Measurements from ENCODE around the gene STMN3.
"Not testable (repeated sequence)": the region's sequence is repeated elsewhere in the genome, so short reads cannot be mapped to it uniquely, and the experiment has no call there.

STMN3 gene

DNA sequence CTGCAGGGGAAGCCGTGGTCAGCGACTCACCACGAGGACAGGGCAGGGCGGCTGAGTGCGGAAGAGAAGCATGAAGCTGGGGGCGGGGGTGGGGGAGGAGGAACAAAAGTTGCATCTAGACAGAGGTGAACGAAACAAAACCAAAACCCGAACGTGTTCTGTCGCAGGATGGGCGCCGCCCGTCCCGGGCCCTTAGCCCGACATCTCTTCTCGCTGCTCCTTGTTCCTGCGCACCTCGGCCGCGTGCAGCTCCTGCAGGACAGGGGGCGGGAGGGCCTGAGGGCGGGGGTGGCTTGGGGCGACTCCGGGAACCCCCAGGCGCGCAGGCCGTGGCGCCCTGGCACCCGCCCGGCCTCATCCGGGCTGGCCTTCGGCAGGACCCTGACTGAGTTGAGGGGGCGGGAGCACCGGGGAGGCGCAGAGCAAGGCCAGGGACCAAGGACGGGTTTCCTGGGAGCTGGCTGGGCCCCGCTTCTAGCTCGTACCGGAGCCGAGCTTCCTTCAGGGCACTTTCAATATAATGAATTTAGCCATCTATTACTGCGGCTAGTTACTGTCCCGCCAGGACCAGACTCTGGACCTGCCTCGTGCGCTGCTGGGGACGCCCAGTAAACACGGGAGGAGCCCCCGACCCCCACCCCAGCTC is 12.0 kb downstream of the STMN3 start:
- H3K27ac ChIP-seq = no peak overlapping the region
- TF ChIP-seq ZFX (IDR thresholded peaks at IDR 0.05) = no peak
- no peak for TF ChIP-seq CTCF (conservative IDR thresholded peaks at IDR 0.05)

DNA sequence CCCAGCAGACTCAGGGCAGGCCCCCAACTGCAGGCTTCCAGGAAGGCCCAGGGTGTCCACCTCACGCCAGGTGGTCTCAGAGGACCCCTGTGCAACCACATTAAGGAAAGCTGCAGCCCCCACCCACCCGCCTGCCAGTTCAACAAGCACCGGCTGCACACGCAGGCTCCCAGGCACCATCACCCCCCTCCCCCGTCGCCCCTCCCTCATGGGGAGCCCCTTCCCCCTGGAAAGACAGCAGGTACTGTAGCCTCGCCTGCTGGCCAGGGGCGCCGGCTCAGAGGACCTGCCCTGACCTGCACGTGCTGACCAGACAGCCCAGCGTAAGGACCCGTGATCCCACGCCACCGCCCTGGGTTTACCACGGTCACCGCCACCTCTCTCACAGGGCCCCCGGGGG is 12.5 kb downstream of the STMN3 start:
- not testable (repeated sequence) for H3K27ac ChIP-seq

- TF ChIP-seq CTCF (conservative IDR thresholded peaks at IDR 0.05) = no peak
- TF ChIP-seq ZFX (IDR thresholded peaks at IDR 0.05) = no peak
- no peak overlapping the region for H3K27ac ChIP-seq
Observed at GRCh38 chr20:63640086-63640485, 13.1 kb downstream of the STMN3 start.

DNA sequence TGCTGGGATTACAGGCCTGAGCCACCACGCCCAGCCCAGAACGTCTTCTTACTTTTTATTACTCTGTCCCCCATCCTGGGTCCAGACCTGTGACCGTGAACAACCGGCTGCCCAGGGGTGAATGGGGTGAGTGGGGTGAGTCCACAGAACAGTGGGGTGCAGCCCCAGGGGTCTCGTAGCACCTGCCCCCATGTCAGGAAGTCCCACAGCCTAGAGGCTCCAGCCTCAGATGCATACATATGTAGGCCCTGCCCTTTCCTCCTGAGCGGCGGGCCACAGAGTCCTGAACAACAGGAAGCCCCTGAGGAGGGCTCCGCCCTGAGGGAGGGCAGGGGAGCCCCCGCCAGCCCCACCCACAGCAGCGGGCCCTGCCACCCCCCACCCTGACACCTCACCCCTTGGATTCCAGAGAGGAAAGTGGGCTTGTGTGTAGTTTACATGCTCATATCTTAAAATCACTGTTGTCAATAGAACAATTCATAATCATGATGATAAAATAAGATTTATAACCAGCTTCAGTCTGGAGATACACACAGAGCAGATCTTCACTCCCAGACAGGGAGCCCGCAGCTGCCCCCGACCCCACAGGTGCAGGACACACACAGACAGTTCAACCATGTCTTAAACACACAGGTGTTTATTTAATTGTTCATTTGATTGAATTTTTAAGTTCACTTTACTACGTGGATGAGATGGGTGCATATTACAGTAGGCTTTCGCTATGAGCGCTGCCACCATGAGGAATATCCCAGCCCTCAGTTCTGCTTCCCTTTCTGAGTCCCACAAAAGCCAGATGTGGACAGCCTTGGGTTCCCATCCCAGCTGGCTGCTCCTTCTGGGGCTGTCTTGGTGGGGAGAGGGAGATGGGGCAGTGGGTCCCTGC is 13.9 kb downstream of the STMN3 start:
- TF ChIP-seq ZFX (IDR thresholded peaks at IDR 0.05) (no peak), CTCF (conservative IDR thresholded peaks at IDR 0.05) (no peak)
- H3K27ac ChIP-seq = no peak overlapping the region

GRCh38 chr20:63636752-63637628 is 16.2 kb downstream of the STMN3 start:
- TF ChIP-seq CTCF (conservative IDR thresholded peaks at IDR 0.05) = no peak
- no peak overlapping the region for H3K27ac ChIP-seq

DNA sequence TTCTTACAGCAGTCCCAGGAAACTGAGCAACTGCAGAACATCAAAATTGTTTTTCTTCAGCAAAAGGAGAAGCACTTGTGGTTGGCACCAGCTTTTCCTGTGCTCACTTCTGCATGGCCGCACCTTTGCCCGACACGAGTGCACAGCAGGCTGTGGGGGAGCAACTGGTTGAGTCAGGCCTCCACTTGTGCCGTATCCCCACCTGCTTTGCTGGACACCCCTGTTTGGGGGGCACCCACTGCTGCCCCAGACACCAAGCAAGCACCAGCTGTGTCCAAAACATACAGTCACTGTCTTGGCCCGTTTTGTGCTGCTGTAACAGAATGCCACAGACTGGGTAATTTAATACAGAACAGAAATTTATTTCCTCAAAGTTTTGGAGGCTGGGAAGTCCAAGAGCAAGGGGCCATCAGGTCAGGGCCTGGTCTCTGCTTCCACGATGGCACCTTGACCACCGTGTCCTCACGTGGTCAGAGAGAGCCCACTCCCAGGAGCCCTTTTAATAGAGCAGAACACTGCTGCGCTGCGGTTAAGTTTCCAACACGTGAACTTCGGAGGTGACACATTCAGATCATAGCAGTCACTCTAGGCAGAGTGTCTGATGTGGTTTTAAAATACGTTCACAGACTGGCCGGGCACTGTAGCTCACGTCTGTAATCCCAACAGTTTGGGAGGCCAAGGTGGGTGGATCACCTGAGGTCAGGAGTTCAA is 17.6 kb downstream of the STMN3 start:
- TF ChIP-seq ZFX (IDR thresholded peaks at IDR 0.05) (no peak), CTCF (conservative IDR thresholded peaks at IDR 0.05) (no peak)
- no peak overlapping the region for H3K27ac ChIP-seq

DNA sequence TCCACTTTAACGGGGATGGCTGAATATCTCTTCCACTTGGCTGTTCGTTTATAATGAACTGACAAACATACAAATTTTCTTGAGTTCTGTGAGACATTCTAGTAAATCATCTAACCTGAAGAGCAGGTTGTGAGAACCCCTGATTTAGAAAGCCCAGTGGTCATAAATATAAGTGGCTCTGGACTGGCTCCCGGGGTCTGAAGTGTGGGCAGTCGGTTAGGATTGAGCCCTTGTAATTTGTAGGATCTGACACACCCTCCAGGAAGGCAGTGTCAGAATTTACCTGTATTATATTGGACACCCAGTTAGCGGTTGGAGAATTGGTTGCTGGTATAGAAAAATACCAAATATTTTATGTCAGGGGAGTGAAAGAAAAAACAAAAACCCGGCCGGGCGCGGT is 19.5 kb downstream of the STMN3 start:
- no peak for TF ChIP-seq CTCF (conservative IDR thresholded peaks at IDR 0.05)
- no peak for TF ChIP-seq ZFX (IDR thresholded peaks at IDR 0.05)
- no peak overlapping the region for H3K27ac ChIP-seq

DNA sequence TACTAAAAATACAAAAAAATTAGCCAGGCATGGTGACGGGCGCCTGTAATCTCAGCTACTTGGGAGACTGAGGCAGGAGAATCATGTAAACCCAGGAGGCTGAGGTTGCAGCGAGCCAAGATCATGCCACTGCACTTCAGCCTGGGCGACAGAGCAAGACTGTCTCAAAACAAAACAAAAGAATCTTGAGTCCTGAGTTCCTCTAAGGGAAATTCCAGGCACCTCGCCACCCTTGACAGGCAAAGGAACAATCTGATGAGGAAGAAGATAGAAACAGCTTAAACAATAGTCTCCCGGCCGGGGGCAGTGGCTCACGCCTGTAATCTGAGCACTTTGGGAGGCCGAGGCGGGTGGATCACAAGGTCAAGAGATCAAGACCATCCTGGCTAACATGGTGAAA is 21.8 kb downstream of the STMN3 start:
- H3K27ac ChIP-seq = peak overlapping the region; percentile 27

- H3K27ac ChIP-seq = peak overlapping the region; percentile 27
Observed at GRCh38 chr20:63630956-63631355, 22.3 kb downstream of the STMN3 start.
